Left ventricle myocardium inferior (tissue), 1 donor: ENCODE measurements around the gene KIF6. TPM values are rescaled to one million over a fixed set of nuclear protein-coding genes. Genes with fewer than 3 reads are reported as not detected.
"Not testable (repeated sequence)": the region's sequence is repeated elsewhere in the genome, so short reads cannot be mapped to it uniquely, and the experiment has no call there.

Source experiments
- DNase-seq: peaks from one replicate; pipeline ENCODE4 v3.0.0-alpha.2; 2020
- H3K27ac ChIP-seq: fragments of 200-600 bp; replicated peaks from 2 replicates; pipeline ENCODE4 v1.8.0; 2021
- H3K27me3 ChIP-seq: fragments of 200-600 bp; 2 replicates; pipeline ENCODE4 v1.8.0; 2021; ENCODE audit warnings: low read depth
- H3K36me3 ChIP-seq: fragments of 200-600 bp; 2 replicates; pipeline ENCODE4 v1.8.0; 2021
- H3K4me1 ChIP-seq: fragments of 200-600 bp; 2 replicates; pipeline ENCODE4 v1.8.0; 2021
- H3K4me3 ChIP-seq: fragments of 200-600 bp; 2 replicates; pipeline ENCODE4 v1.8.0; 2021; ENCODE audit warnings: mild to moderate bottlenecking, moderate library complexity
- H3K9me3 ChIP-seq: fragments of 200-600 bp; replicated peaks from 2 replicates; pipeline ENCODE4 v1.8.0; 2021
- CTCF ChIP-seq: fragments of 200-600 bp; IDR thresholded peaks from 2 replicates; pipeline ENCODE4 v1.8.0; 2021; ENCODE audit warnings: antibody characterized with exemption, mild to moderate bottlenecking, borderline replicate concordance
- intact Hi-C: fragments of 100-400 bp; cut with micrococcal nuclease; formaldehyde crosslinking; loops from one replicate; pipeline ENCODE4 v1.11.0; 2022
- total RNA-seq: library from RNA; stranded (reverse); fragmentation: NEBNext Ultra II Directional; extraction: Animal tissue kit (Norgen Biotek cat#: 25700); gene quantifications from one replicate; pipeline ENCODE4 v1.2.1, GENCODE V29; 2021
- donor health status: DM: no; HTN: yes; CAD: no; lungs with severe emphysema.

The KIF6 gene
- total RNA-seq, 1 donor from 2014 or later, result 0.69 TPM

- H3K27me3 ChIP-seq, result no peaks in the 10 kb centered on the region
- H3K4me1 ChIP-seq, result no peaks in the 10 kb centered on the region
- H3K9me3 ChIP-seq, result no peaks in the 10 kb centered on the region
- H3K4me3 ChIP-seq, result no peak overlapping the region
- H3K36me3 ChIP-seq, result no peaks in the 10 kb centered on the region
- no peak overlapping the region for H3K27ac ChIP-seq
- no peak for DNase-seq
- no peak for TF ChIP-seq CTCF
- intact Hi-C loops, result no loop called here
These were observed 204.8 kb downstream of the KIF6 start for GRCh38 chr6:39520411-39520810.

- DNase-seq, result no peak
- Histone ChIP-seq H3K9me3 (no peaks in the 10 kb centered on the region), H3K36me3 (no peaks in the 10 kb centered on the region), H3K27me3 (no peaks in the 10 kb centered on the region), H3K4me1 (no peaks in the 10 kb centered on the region), H3K4me3 (no peak overlapping the region), H3K27ac (no peak overlapping the region)
- no peak for TF ChIP-seq CTCF
- intact Hi-C loops, result no loop called here
These were observed 207.0 kb downstream of the KIF6 start for GRCh38 chr6:39518221-39518620.

- no peaks in the 10 kb centered on the region for H3K36me3 ChIP-seq
- no peaks in the 10 kb centered on the region for H3K9me3 ChIP-seq
- H3K4me3 ChIP-seq, result no peak overlapping the region
- no peak overlapping the region for H3K27ac ChIP-seq
- TF ChIP-seq CTCF, result no peak
- DNase-seq, result no peak
- H3K4me1 ChIP-seq, result no peaks in the 10 kb centered on the region
- no peaks in the 10 kb centered on the region for H3K27me3 ChIP-seq
- intact Hi-C loops, result no loop called here
These were observed 207.5 kb downstream of the KIF6 start for GRCh38 chr6:39517756-39518155.

- Histone ChIP-seq H3K4me1 (no peaks in the 10 kb centered on the region), H3K9me3 (no peaks in the 10 kb centered on the region), H3K36me3 (no peaks in the 10 kb centered on the region), H3K27me3 (no peaks in the 10 kb centered on the region), H3K27ac (no peak overlapping the region), H3K4me3 (no peak overlapping the region)
- no peak for TF ChIP-seq CTCF
- no peak for DNase-seq
- intact Hi-C loops, result no loop called here
These were observed 208.7 kb downstream of the KIF6 start for GRCh38 chr6:39516471-39516870.

GRCh38 chr6:39515471-39515870 lies 209.7 kb downstream of the KIF6 start:
- H3K9me3 ChIP-seq, result no peaks in the 10 kb centered on the region
- no peaks in the 10 kb centered on the region for H3K36me3 ChIP-seq
- no peak overlapping the region for H3K4me3 ChIP-seq
- H3K4me1 ChIP-seq, result no peaks in the 10 kb centered on the region
- intact Hi-C loops, result no loop called here
- no peak for DNase-seq
- no peak for TF ChIP-seq CTCF
- H3K27me3 ChIP-seq, result no peaks in the 10 kb centered on the region
- no peak overlapping the region for H3K27ac ChIP-seq

GRCh38 chr6:39515006-39515405 lies 210.2 kb downstream of the KIF6 start:
- Histone ChIP-seq H3K9me3 (no peaks in the 10 kb centered on the region), H3K4me1 (no peaks in the 10 kb centered on the region), H3K27ac (no peak overlapping the region), H3K36me3 (no peaks in the 10 kb centered on the region), H3K27me3 (no peaks in the 10 kb centered on the region), H3K4me3 (no peak overlapping the region)
- DNase-seq, result no peak
- no peak for TF ChIP-seq CTCF
- intact Hi-C loops, result no loop called here

GRCh38 chr6:39509831-39510230 lies 215.4 kb downstream of the KIF6 start:
- H3K36me3 ChIP-seq, H3K27me3 ChIP-seq, intact Hi-C loops, DNase-seq, H3K27ac ChIP-seq, H3K4me1 ChIP-seq, H3K4me3 ChIP-seq: not testable (repeated sequence)
- H3K9me3 ChIP-seq, result peaks cover 16% of the 10 kb centered on the region
